GM23338 (cell line): ENCODE results near the gene ZNF222. TPM values are rescaled to one million over a fixed set of nuclear protein-coding genes. Genes with fewer than 3 reads are reported as not detected.

ENCODE experiments used
- ATAC-seq: fragments of 200-7000 bp; cut with Tn5 transposase; 3 replicates; pipeline ENCODE4 v1.9.1; 2020
- DNase-seq: peaks from one replicate; pipeline ENCODE4 v3.0.0-alpha.2; 2015; ENCODE audit warnings: low spot score
- H2AFZ ChIP-seq: fragments of 200-600 bp; sonication (generic); 2 replicates; pipeline ENCODE4 v1.8.0; 2016; ENCODE audit warnings: antibody characterized with exemption, mild to moderate bottlenecking, moderate library complexity
- H3F3A ChIP-seq: fragments of 200-600 bp; sonication (generic); replicated peaks from 2 replicates; pipeline ENCODE4 v1.8.0; 2017; ENCODE audit warnings: antibody characterized with exemption, mixed run types, low read depth
- H3K27ac ChIP-seq: fragments of 200-600 bp; sonication (generic); 2 replicates; pipeline ENCODE4 v1.6.1; 2016; ENCODE audit warnings: low read depth
- H3K27me3 ChIP-seq: fragments of 200-600 bp; sonication (generic); 2 replicates; pipeline ENCODE4 v1.8.0; 2016; ENCODE audit warnings: mild to moderate bottlenecking, mixed run types, moderate library complexity; ENCODE audit not compliant: insufficient read depth
- H3K36me3 ChIP-seq: fragments of 200-600 bp; sonication (generic); 2 replicates; pipeline ENCODE4 v1.8.0; 2016; ENCODE audit warnings: mild to moderate bottlenecking; ENCODE audit not compliant: insufficient read depth
- H3K4me1 ChIP-seq: fragments of 200-600 bp; sonication (generic); 2 replicates; pipeline ENCODE4 v1.8.0; 2016; ENCODE audit warnings: mild to moderate bottlenecking, moderate library complexity; ENCODE audit not compliant: insufficient read depth
- H3K4me2 ChIP-seq: fragments of 200-600 bp; sonication (generic); 2 replicates; pipeline ENCODE4 v1.7.1; 2017; ENCODE audit warnings: mixed run types
- H3K4me3 ChIP-seq: fragments of 200-600 bp; sonication (generic); 2 replicates; pipeline ENCODE4 v1.6.1; 2016; ENCODE audit warnings: mixed run types
- H3K79me2 ChIP-seq: fragments of 200-600 bp; sonication (generic); replicated peaks from 2 replicates; pipeline ENCODE4 v1.8.0; 2017; ENCODE audit warnings: mild to moderate bottlenecking; ENCODE audit not compliant: insufficient read depth
- H3K9me2 ChIP-seq: fragments of 200-600 bp; sonication (generic); 2 replicates; pipeline ENCODE4 v1.8.0; 2017; ENCODE audit not compliant: insufficient read depth
- H4K20me1 ChIP-seq: fragments of 200-600 bp; sonication (generic); replicated peaks from 2 replicates; pipeline ENCODE4 v1.8.0; 2017; ENCODE audit warnings: mild to moderate bottlenecking; ENCODE audit not compliant: insufficient read depth
- H3K27ac Mint-ChIP-seq: 2 replicates; pipeline ENCODE4 v1.8.0; 2020; ENCODE audit warnings: inconsistent platforms, mild to moderate bottlenecking, moderate library complexity, mixed read lengths
- H3K27me3 Mint-ChIP-seq: 3 replicates; pipeline ENCODE4 v1.8.0; 2022; ENCODE audit warnings: low read depth, mild to moderate bottlenecking, moderate library complexity, mixed read lengths, inconsistent platforms; ENCODE audit not compliant: insufficient read depth, poor library complexity
- H3K36me3 Mint-ChIP-seq: 3 replicates; pipeline ENCODE4 v1.8.0; 2021; ENCODE audit warnings: low read depth, mild to moderate bottlenecking, inconsistent platforms, moderate library complexity, mixed read lengths
- H3K4me1 Mint-ChIP-seq: 3 replicates; pipeline ENCODE4 v1.8.0; 2020; ENCODE audit warnings: mild to moderate bottlenecking, inconsistent platforms, mixed read lengths
- H3K4me3 Mint-ChIP-seq: 3 replicates; pipeline ENCODE4 v1.8.0; 2021; ENCODE audit warnings: moderate library complexity, mild to moderate bottlenecking, inconsistent platforms, mixed read lengths
- H3K9me3 Mint-ChIP-seq: 3 replicates; pipeline ENCODE4 v1.8.0; 2020; ENCODE audit warnings: moderate library complexity, mild to moderate bottlenecking, inconsistent platforms, mixed read lengths
- CREB1 ChIP-seq: fragments of 250-450 bp; sonication (Bioruptor Pico); IDR thresholded peaks from 2 replicates; pipeline ENCODE4 v1.5.0; 2020; ENCODE audit warnings: low read depth, mild to moderate bottlenecking, moderate library complexity
- CTCF ChIP-seq, 2 experiments: fragments of 200-600 bp in 1 of 2; sonication (generic) in 1 of 2; conservative IDR thresholded peaks; 2 replicates each; pipeline versions ENCODE4 v1.5.1 to v1.6.1; 2016 to 2017; ENCODE audit warnings: antibody characterized with exemption in 2 of 2, low read depth in 2 of 2, mild to moderate bottlenecking in 2 of 2, moderate library complexity in 1 of 2
- ETS1 ChIP-seq: IDR thresholded peaks from 2 replicates; pipeline ENCODE4 v1.6.1; 2016; ENCODE audit warnings: antibody characterized with exemption
- EZH2 ChIP-seq: fragments of 200-600 bp; sonication (generic); IDR thresholded peaks from one replicate; pipeline ENCODE4 v1.8.0; 2017; ENCODE audit warnings: antibody characterized with exemption, mild to moderate bottlenecking, low read depth; ENCODE audit not compliant: unreplicated experiment
- EZH2phosphoT487 ChIP-seq: fragments of 200-600 bp; sonication (generic); IDR thresholded peaks from one replicate; pipeline ENCODE4 v1.8.1; 2018; ENCODE audit warnings: antibody characterized with exemption; ENCODE audit not compliant: unreplicated experiment
- NANOG ChIP-seq: IDR thresholded peaks from 2 replicates; pipeline ENCODE4 v1.6.1; 2016; ENCODE audit warnings: antibody characterized with exemption, borderline replicate concordance
- ZNF114 ChIP-seq: fragments of 250-450 bp; sonication (Bioruptor Pico); IDR thresholded peaks from 2 replicates; pipeline ENCODE4 v1.5.0; 2020; ENCODE audit warnings: mild to moderate bottlenecking, moderate library complexity
- polyA plus RNA-seq: library from polyadenylated mRNA; unstranded; fragments of >200 nt; fragmentation: Nextera tagmentation; extraction: Ambion mirVana; gene quantifications from 2 replicates; pipeline ENCODE4 v1.2.1, GENCODE V29; 2016
- total RNA-seq: library from RNA; depleted of rRNA; stranded (reverse); fragments of >200 nt; shearing (Covaris generic); gene quantifications from 2 replicates; pipeline ENCODE4 v1.2.3, GENCODE V29; 2014

Gene ZNF222
- total and polyA plus RNA-seq, 2 experiments from 2014 or later: 2.3 to 2.6 TPM

- Histone ChIP-seq H3K9me2 (0 out of 2 replicates have a peak, but pooled peaks cover 6% of the 10 kb centered on the region), H4K20me1 (no peaks in the 10 kb centered on the region), H3F3A (no peaks in the 10 kb centered on the region), H2AFZ (no peak overlapping the region), H3K27ac (no peak overlapping the region), H3K4me1 (no peaks in the 10 kb centered on the region), H3K4me2 (no peak overlapping the region), H3K4me3 (no peak overlapping the region), H3K36me3 (no peaks in the 10 kb centered on the region), H3K79me2 (no peaks in the 10 kb centered on the region), H3K27me3 (no peaks in the 10 kb centered on the region)
- Mint-ChIP-seq H3K4me3 (no peak overlapping the region), H3K4me1 (no peaks in the 10 kb centered on the region), H3K27me3 (peaks cover 4% of the 10 kb centered on the region), H3K36me3 (no peaks in the 10 kb centered on the region; the same call in 2 of the 3 replicates), H3K27ac (no peak overlapping the region), H3K9me3 (peaks cover 43% of the 10 kb centered on the region)
- DNase-seq (no peak), ATAC-seq (no peak)
- no peak for TF ChIP-seq EZH2
- no peak for TF ChIP-seq EZH2phosphoT487
- no peak for TF ChIP-seq CTCF (conservative IDR thresholded peaks at IDR 0.05; ENCODE audit: low read depth in 2 of 2)
Observed at GRCh38 chr19:44019498-44019897, 5.7 kb upstream of the ZNF222 start.

GRCh38 chr19:44021221-44021620 is 4.0 kb upstream of the ZNF222 start:
- no peak overlapping the region for H3K27ac Mint-ChIP-seq
- Histone ChIP-seq H3K27ac (no peak overlapping the region), H2AFZ (no peak overlapping the region), H3K36me3 (no peaks in the 10 kb centered on the region), H3K79me2 (peaks cover 6% of the 10 kb centered on the region; the same call in 1 of the 2 replicates), H3K4me2 (no peak overlapping the region), H3K27me3 (no peaks in the 10 kb centered on the region), H3F3A (no peaks in the 10 kb centered on the region), H3K9me2 (0 out of 2 replicates have a peak, but pooled peaks cover 6% of the 10 kb centered on the region), H4K20me1 (no peaks in the 10 kb centered on the region), H3K4me3 (no peak overlapping the region), H3K4me1 (no peaks in the 10 kb centered on the region)
- H3K4me3 Mint-ChIP-seq: no peak overlapping the region
- peaks cover 10% of the 10 kb centered on the region for H3K27me3 Mint-ChIP-seq
- peaks cover 25% of the 10 kb centered on the region for H3K9me3 Mint-ChIP-seq
- peaks cover 6% of the 10 kb centered on the region; the same call in 2 of the 3 replicates for H3K4me1 Mint-ChIP-seq
- TF ChIP-seq CTCF (conservative IDR thresholded peaks at IDR 0.05; ENCODE audit: low read depth in 2 of 2) (no peak), NANOG (no peak), CREB1 (no peak), ETS1 (no peak), EZH2phosphoT487 (no peak), ZNF114 (CRISPR knock-in tag) (no peak)
- no peaks in the 10 kb centered on the region; the same call in 2 of the 3 replicates for H3K36me3 Mint-ChIP-seq
- DNase-seq: no peak
- no peak for ATAC-seq
